ENCODE results near the gene TMEM213. TPM values are rescaled to one million over a fixed set of nuclear protein-coding genes. Genes with fewer than 3 reads are reported as not detected.
"Not testable (repeated sequence)": the region's sequence is repeated elsewhere in the genome, so short reads cannot be mapped to it uniquely, and the experiment has no call there.

TMEM213 gene
- total RNA-seq, 1 experiment from 2014 or later, result 0.11 TPM

DNA sequence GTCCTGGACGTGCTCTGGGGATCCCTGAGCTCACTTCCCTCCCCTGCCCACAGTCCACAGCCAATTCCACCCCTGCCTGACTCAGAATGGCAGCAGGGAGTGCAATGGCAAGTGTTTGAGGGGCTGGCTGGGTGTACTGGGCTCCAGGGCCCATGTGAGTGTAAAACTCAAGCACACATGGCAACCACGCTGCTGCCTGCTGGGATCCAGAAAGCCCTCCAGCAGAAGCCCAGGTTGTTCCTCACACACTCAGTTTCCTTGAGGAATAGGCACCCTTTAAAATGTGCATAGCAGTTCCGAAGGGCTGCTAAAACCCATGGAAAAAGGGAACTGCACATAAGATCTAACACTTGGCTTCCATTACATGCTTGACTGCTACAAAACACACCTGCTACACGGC lies 11.6 kb downstream of the TMEM213 start:
- Mint-ChIP-seq H3K9me3 (peaks cover 3% of the 10 kb centered on the region; the same call in 1 of the 2 replicates), H3K4me3 (no peak overlapping the region), H3K36me3 (no peaks in the 10 kb centered on the region; the same call in 1 of the 2 replicates), H3K27ac (0 out of 2 replicates have a peak overlapping the region, but pooled peaks have one; percentile 71), H3K27me3 (ENCODE audit: low read depth) (no peaks in the 10 kb centered on the region), H3K4me1 (no peaks in the 10 kb centered on the region)
- ChIA-PET CTCF (no interaction called here), POLR2A (no interaction called here)
- ATAC-seq, result no peak
- TF ChIP-seq, protein P1, sequence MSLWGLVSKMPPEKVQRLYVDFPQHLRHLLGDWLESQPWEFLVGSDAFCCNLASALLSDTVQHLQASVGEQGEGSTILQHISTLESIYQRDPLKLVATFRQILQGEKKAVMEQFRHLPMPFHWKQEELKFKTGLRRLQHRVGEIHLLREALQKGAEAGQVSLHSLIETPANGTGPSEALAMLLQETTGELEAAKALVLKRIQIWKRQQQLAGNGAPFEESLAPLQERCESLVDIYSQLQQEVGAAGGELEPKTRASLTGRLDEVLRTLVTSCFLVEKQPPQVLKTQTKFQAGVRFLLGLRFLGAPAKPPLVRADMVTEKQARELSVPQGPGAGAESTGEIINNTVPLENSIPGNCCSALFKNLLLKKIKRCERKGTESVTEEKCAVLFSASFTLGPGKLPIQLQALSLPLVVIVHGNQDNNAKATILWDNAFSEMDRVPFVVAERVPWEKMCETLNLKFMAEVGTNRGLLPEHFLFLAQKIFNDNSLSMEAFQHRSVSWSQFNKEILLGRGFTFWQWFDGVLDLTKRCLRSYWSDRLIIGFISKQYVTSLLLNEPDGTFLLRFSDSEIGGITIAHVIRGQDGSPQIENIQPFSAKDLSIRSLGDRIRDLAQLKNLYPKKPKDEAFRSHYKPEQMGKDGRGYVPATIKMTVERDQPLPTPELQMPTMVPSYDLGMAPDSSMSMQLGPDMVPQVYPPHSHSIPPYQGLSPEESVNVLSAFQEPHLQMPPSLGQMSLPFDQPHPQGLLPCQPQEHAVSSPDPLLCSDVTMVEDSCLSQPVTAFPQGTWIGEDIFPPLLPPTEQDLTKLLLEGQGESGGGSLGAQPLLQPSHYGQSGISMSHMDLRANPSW (CRISPR knock-in tag; conservative IDR thresholded peaks at IDR 0.05; ENCODE audit: low read depth), result no peak
- TF ChIP-seq JUN (CRISPR knock-in tag; IDR thresholded peaks at IDR 0.05) (no peak), RELA (CRISPR knock-in tag; IDR thresholded peaks at IDR 0.05; ENCODE audit: borderline replicate concordance) (no peak), SOX15 (CRISPR knock-in tag; IDR thresholded peaks at IDR 0.05) (no peak), TEAD1 (CRISPR knock-in tag; IDR thresholded peaks at IDR 0.05) (no peak)
- DNase-seq (ENCODE audit: low spot score), result no peak

DNA sequence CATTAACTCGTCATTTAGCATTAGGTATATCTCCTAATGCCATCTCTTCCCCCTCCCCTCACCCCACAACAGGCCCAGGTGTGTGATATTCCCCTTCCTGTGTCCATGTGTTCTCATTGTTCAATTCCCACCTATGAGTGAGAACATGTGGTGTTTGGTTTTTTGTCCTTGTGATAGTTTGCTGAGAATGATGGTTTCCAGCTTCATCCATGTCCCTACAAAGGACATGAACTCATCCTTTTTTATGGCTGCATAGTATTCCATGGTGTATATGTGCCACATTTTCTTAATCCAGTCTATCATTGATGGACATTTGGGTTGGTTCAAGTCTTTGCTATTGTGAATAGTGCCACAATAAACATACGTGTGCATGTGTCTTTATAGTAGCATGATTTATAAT lies 13.5 kb downstream of the TMEM213 start:
- H3K4me1 Mint-ChIP-seq; H3K4me3 Mint-ChIP-seq; ATAC-seq; POLR2A ChIA-PET; DNase-seq (ENCODE audit: low spot score); H3K27me3 Mint-ChIP-seq (ENCODE audit: low read depth); H3K9me3 Mint-ChIP-seq; CTCF ChIA-PET; H3K36me3 Mint-ChIP-seq; H3K27ac Mint-ChIP-seq: not testable (repeated sequence)

GRCh38 chr7:138813945-138814344 lies 16.2 kb downstream of the TMEM213 start:
- ChIA-PET CTCF (no interaction called here), POLR2A (no interaction called here)
- no peak overlapping the region for H3K27ac Mint-ChIP-seq

More at GRCh38 chr7:138813945-138814344, 16.2 kb downstream of the TMEM213 start:
- Mint-ChIP-seq H3K36me3 (no peaks in the 10 kb centered on the region), H3K27me3 (ENCODE audit: low read depth) (no peaks in the 10 kb centered on the region), H3K4me3 (no peak overlapping the region), H3K4me1 (no peaks in the 10 kb centered on the region), H3K9me3 (0 out of 2 replicates have a peak, but pooled peaks cover 4% of the 10 kb centered on the region)
- DNase-seq (ENCODE audit: low spot score) (no peak), ATAC-seq (no peak)
- TF ChIP-seq, protein P2, sequence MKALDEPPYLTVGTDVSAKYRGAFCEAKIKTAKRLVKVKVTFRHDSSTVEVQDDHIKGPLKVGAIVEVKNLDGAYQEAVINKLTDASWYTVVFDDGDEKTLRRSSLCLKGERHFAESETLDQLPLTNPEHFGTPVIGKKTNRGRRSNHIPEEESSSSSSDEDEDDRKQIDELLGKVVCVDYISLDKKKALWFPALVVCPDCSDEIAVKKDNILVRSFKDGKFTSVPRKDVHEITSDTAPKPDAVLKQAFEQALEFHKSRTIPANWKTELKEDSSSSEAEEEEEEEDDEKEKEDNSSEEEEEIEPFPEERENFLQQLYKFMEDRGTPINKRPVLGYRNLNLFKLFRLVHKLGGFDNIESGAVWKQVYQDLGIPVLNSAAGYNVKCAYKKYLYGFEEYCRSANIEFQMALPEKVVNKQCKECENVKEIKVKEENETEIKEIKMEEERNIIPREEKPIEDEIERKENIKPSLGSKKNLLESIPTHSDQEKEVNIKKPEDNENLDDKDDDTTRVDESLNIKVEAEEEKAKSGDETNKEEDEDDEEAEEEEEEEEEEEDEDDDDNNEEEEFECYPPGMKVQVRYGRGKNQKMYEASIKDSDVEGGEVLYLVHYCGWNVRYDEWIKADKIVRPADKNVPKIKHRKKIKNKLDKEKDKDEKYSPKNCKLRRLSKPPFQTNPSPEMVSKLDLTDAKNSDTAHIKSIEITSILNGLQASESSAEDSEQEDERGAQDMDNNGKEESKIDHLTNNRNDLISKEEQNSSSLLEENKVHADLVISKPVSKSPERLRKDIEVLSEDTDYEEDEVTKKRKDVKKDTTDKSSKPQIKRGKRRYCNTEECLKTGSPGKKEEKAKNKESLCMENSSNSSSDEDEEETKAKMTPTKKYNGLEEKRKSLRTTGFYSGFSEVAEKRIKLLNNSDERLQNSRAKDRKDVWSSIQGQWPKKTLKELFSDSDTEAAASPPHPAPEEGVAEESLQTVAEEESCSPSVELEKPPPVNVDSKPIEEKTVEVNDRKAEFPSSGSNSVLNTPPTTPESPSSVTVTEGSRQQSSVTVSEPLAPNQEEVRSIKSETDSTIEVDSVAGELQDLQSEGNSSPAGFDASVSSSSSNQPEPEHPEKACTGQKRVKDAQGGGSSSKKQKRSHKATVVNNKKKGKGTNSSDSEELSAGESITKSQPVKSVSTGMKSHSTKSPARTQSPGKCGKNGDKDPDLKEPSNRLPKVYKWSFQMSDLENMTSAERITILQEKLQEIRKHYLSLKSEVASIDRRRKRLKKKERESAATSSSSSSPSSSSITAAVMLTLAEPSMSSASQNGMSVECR (CRISPR knock-in tag; IDR thresholded peaks at IDR 0.05; ENCODE audit: borderline replicate concordance), result no peak
- no peak for TF ChIP-seq ESRRA (CRISPR knock-in tag; IDR thresholded peaks at IDR 0.05; ENCODE audit: borderline replicate concordance)
- no peak for TF ChIP-seq JUN (CRISPR knock-in tag; IDR thresholded peaks at IDR 0.05)
- no peak for TF ChIP-seq MYBL2 (CRISPR knock-in tag; IDR thresholded peaks at IDR 0.05)
- TF ChIP-seq FOXJ3 (CRISPR knock-in tag; IDR thresholded peaks at IDR 0.05; ENCODE audit: borderline replicate concordance), result no peak
- TF ChIP-seq ZNF138 (CRISPR knock-in tag; conservative IDR thresholded peaks at IDR 0.05), result no peak
- TF ChIP-seq MXD4 (CRISPR knock-in tag; IDR thresholded peaks at IDR 0.05; ENCODE audit: borderline replicate concordance), result no peak
- TF ChIP-seq, protein P3, sequence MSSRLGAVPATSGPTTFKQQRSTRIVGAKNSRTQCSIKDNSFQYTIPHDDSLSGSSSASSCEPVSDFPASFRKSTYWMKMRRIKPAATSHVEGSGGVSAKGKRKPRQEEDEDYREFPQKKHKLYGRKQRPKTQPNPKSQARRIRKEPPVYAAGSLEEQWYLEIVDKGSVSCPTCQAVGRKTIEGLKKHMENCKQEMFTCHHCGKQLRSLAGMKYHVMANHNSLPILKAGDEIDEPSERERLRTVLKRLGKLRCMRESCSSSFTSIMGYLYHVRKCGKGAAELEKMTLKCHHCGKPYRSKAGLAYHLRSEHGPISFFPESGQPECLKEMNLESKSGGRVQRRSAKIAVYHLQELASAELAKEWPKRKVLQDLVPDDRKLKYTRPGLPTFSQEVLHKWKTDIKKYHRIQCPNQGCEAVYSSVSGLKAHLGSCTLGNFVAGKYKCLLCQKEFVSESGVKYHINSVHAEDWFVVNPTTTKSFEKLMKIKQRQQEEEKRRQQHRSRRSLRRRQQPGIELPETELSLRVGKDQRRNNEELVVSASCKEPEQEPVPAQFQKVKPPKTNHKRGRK (CRISPR knock-in tag; IDR thresholded peaks at IDR 0.05; ENCODE audit: borderline replicate concordance), result no peak
- no peak for TF ChIP-seq KAT7 (CRISPR knock-in tag; IDR thresholded peaks at IDR 0.05; ENCODE audit: borderline replicate concordance)
- TF ChIP-seq ATF3 (CRISPR knock-in tag; conservative IDR thresholded peaks at IDR 0.05), result no peak

Measured in WTC11 (cell line).